Measurements from ENCODE around the gene ROBO4.

GRCh38 chr11:124842305-124842704 is 55.4 kb downstream of the ROBO4 start:
- TF ChIP-seq CREB5 (CRISPR knock-in tag; IDR thresholded peaks at IDR 0.05; ENCODE audit: low read depth), result no peak
- no peak for TF ChIP-seq OSR1 (CRISPR knock-in tag; IDR thresholded peaks at IDR 0.05)
- TF ChIP-seq ZNF565 (CRISPR knock-in tag; conservative IDR thresholded peaks at IDR 0.05; ENCODE audit: low read depth), result no peak

Data from SK-N-SH treated with all-trans-retinoic acid at 6 μM for 48 hours (cell line).